GM19397 (cell line): ENCODE measurements around the gene TEX13A.

ENCODE experiments used
- ATAC-seq: cut with Tn5 transposase; IDR thresholded peaks from one replicate; pipeline ENCODE4 v1.9.1; 2021; ENCODE audit warnings: mild to moderate bottlenecking, moderate library complexity; ENCODE audit not compliant: unreplicated experiment

Gene TEX13A

GRCh38 chrX:105179644-105180043 lies 40.9 kb downstream of the TEX13A start:
- no peak for ATAC-seq

- no peak for ATAC-seq
These were observed 47.4 kb downstream of the TEX13A start for GRCh38 chrX:105173071-105173470.
